AG08395 (cell line): Measurements from ENCODE around the gene NR5A2.

Source experiments
- DNase-seq: peaks from one replicate; pipeline ENCODE4 v3.0.0; 2012; ENCODE audit warnings: mixed read lengths, low spot score

The NR5A2 gene

DNA sequence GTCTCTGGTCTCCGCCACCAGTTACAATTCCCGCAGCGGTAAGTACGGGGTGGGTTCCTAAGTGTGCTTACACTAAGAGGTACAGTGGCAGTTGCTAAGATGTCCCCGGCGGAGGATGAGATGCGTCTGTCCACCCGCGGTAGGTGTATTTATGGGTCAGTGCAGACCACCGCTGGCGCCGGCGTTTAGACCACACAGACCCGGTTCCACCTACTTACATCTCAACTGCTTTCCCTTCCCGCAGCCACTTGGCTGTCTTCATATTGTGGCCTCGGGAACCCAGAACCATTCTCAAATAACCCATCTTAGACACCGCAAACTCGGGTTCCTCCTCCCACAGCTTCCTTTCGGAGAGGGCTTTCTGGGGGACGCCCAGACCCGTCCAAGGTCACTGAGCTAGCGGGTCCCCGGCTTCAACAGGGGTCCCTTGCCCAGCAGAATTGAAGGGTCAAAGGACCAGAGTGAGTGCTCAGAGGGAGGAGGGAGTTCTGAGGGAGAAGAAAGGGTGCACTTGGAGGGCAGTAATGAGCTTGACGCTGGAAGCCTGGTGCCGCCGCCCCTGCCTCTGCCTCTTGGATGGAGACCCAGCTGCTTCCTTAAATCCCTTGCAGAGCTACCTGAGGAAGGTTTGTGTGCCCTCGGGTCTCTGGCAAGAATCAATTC lies 8.6 kb downstream of the NR5A2 start:
- DNase-seq: no peak

DNA sequence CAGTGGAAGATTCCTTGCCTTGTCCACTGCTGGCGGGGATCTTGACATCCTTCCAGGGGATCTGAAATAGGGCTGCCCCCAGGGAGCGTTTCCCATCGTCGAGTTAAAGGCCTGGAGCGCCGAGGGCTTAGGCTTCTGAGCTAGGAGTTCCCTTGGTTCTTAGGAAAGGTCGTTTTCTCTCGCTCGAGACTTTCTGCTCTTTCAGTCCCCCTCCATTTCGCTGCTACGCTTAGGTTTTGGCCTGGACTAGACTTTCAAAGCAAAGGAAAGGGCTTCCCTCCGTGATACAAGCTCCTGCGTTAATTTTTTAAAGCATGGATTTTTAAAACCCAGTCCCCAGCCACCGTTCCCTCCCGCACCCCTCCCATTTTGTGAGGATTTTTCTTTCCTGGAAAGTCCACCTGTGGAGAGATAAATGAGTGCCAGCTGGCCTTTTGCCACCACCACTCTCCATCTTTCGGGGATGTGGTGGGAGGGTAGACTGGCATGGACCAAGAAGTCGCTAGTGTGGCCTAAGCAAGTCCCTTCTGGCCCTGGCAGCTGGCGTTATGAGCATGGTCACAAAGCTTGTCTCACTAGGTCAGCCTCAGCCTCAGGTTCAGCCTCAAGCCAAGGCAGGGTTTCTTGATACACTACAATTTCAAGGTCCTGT lies 9.2 kb downstream of the NR5A2 start:
- DNase-seq: no peak

DNA sequence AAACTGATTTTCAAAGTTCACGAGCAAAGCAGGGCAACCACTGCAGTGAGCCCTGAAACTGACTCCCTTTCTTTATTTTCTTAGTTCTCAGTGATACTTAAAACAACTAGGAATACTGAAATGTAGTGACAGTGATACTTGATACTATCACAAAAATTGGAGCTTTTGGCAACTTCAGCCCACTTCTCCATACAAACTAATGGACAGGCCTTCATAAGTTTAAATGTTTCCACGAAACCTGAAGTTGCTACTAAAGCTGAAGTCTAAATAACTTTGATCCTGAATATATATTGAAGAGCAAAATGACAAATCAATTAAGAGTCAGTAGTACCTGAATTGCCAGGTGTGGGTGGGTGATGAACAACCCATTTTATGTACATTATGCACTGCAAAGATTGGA lies 10.0 kb downstream of the NR5A2 start:
- no peak for DNase-seq

DNA sequence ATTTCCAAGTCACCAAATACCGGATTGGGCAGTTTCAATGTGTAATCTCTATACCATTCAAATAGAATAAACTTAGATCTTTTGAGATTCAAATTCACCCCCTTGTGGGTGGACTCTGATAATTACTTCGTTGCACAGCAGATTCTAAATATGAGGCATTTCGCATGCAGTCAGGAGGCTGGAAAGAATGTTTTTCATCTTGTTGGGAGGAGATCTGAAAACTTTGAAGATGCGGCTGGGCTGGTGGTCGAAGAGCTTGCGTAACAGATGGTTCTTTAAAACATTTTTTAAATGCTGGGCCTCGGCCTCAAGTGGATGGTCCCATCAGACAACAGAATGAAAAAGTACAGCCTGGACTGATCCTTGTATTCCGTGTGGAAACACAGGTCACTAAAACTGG lies 10.4 kb downstream of the NR5A2 start:
- no peak for DNase-seq

DNA sequence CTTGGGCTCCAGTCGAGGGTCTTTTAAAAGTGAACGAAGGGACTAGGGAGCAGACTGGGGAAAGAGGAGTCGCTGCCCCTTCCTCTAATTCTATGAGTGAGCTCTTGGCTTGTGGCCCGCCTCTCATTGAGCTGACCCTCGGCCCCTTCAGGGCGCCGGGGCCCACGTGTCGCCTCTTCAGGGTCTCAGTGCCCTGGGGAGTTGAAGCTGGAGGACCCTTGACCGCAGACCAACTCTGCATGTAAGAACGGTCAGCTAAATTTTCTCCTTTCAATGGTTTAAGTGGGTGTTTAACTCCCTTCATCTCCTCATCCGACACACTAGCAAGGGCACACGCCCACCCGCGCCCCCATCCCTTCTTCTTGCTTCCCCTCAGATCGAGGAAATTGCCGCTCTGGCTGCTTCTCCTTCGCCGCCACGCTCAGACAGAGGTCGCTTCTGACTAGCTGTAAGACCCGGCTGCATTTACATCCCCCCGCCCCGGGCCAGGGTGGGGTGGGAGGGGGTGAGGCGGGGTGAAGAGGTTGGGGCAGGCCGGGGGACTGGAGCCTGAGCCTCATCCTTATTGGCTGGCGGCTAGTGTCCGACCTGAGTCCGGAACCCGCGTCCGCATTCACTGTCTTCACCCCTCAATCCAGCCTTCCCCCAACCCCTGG lies 10.9 kb downstream of the NR5A2 start:
- DNase-seq: no peak

DNA sequence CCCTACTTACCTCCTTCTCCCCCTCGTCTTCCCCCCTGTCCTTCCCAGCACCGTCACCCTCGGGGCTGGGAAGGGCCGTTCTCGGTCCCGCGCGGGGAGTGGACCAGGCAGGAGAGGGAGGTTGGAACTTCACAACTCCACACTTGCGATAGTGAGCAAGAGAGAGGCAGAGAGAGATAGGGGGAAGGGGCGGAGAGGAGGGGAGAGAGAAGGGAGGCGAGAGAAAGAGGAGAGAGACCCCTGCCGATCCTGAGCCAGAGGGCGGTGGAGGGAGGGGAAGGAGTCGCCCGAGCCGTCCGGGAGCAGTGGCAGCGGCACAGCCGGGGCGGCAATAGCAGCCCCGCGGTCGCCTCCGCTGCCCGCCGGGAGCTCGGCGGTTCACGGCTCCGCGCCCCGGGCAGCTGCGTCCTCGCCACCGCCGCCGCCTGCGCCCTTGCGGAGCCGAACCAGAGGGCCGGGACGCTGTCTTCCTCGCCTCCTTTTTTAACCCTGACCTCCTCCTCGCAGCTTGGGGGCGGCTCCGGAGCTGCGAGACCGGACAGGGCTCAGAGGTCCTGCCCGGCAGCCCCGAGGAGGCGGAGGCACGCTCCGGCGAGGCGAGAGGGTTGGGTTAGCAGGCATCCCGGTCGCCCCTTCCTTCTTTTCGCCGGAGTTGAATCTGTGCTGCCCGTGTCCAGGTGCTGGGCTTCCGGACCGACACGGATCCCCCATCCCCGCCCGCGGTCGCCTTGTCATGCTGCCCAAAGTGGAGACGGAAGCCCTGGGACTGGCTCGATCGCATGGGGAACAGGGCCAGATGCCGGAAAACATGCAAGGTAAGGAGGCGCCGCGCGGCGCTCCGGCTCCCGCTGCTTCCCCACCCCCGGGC lies 11.7 kb downstream of the NR5A2 start:
- peak; percentile 28 for DNase-seq

DNA sequence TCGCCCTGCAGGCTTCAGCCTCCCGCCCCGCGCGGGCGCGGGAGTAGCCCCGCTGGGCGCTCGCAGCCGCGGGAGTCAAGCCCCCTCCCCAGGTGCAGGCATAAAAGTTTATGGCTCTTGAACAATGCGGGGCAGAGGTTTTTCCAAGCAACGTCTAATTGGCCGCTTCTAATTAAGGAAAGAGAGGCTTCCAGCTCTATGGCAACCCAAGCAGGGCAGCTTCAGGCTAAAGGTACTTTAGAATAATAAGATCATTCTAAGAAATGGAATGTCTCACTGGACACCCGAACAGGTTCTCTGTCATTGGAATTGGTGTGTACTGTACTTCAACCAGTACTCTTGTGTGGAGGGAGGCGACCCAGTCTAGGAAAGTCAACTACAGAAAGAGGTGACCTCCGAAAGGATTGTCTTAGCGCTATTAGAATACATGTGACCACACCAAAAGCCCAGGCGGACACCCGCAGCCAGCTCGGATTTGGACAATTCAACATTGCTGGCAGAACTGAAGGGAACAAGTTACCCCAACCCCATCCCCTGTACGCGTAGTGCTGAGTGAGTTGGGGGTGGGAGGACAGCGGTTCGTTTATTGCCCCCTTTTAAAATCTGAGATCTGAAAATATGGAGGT lies 12.5 kb downstream of the NR5A2 start:
- DNase-seq: no peak

DNA sequence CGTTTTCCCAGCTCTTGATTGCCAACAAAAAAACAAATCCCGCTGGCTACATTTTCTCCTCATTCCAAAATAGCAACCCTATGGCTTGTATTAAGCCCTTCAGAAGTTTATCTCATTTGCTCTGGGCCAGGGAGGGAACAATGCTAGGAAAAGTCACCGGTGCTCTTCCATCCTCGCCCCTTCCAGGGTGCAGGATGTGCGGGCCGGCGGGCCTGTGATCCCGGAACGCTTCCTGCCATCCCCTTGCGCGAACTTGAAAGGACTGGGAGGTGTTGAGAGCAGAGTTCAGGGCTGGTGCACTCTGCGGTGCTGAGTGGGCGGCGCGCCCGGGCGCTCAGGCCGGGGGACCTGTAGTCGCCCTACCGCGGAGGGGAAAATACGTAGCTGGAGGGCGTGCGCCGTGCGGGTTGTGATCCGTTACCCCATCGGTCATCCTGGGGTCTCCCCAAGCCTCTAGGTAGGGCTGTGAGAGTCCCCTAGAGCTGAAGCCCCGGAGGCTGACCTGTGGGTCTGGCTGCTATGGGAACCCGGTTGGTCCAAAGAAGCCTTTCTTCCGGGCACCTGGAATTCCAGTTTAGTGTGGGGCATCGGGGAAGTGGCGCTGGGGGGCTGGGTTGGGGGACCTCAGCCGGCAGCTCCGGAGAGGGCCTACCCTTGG lies 13.1 kb downstream of the NR5A2 start:
- no peak for DNase-seq

DNA sequence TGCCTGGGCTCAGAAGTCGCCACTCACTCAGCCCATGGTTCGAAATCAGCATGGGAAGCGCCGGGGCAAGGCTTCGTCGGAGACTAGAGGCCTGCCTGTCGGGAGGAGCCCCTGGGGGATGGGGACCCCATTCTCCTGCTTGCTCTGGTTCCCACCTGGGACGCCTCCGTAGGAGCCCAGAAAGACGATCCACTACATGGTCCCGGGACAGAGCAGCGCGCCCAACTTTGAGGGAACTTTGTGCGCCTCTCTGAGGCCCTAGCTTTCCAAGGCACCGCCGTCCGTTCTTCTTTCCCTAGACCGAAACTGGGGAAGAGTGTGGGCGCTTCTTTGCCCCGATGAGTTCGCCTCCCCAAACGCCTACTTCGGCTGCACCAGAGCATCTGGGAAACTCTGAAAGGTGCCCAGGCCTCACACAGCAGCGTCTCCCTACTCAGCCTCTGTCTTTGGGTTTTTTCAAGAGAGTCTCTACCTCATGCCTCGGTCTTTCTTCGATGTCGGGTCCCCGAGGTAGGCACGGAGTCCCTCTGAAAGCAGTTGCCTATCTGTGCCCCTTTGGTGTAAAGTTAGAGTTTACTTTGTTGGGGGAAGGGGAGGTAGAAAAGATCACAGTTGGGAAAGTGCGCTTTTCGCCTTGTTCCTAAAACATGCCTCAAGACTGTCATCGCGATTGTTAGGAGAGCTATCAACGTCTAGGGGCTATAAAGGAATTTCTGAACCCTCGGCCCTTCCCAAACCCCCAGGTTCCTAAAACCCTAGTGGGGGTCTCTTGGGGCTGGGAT lies 14.0 kb downstream of the NR5A2 start:
- DNase-seq: no peak

DNA sequence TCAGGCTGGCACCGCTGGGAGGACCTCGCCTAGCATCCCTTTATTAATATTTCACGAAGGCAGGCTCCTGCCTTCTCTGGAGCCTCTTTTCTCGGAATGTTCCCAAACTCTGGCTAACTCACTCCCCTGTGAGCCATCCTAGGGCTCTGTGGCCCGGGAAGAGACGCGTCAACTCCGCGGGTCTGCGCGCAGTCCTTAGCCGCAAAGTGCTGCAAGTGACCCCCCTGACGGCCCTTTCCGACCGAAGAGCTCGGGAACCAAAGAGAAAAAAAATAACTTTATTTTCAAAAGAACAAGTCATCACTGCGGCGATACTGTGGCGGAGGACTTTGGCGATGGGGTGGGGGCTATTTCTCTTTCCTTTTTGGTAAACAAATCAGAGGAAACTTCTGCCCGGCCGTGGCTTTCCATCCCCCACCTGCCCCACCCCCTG lies 14.6 kb downstream of the NR5A2 start:
- no peak for DNase-seq

DNA sequence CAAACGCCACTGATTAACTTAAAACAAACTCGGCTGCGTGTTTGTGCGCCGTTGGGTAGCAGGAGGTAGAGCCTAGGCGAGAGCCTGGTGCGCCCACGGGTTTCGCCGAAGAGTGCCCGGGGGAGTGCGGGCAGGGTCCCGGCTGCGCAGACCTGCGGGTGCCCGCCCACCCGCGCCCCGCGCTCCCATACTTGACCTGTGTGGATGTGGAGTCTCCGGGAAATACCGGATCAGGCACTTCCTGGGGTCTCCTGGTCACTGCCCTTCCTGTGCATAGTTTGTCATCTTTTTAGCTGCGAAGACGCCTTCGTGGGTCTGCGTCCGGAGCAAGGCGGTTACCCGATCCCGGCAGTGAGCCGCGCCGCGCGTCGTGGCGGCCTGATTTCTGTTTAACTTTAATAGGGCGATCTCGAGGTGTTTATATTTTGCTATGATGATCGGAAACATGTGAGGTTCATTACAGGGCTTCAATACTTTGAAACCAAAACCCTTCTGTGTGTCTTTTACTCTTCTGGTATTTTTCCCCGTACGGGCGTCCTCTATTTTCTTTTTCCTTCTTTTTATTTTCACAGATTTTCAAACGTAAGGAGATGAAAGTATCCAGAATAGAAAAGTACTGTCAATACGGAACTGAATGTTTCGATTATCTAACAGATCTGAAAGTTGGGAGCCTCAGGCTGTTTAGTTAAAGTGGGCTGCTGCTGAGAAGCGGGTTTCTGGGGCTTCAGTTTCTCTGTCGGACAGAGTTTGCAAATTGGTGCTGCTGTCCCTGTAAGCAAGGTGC lies 15.2 kb downstream of the NR5A2 start:
- no peak for DNase-seq

DNA sequence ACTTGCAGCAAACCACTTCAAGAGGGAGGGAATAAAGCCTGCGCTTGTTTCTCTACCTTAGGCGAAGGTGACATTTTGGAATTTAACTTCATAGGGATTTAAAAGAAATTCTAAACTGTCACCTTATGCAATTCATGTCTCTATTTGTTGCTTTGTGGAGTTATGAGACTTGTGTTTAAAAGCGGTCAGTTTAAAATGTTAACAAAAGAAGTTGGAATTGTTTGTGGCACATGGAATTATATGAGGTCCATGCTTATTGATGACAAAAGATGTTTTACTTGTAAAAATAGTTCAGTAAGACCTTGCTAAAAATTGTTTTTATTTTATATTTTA lies 15.8 kb downstream of the NR5A2 start:
- no peak for DNase-seq

DNA sequence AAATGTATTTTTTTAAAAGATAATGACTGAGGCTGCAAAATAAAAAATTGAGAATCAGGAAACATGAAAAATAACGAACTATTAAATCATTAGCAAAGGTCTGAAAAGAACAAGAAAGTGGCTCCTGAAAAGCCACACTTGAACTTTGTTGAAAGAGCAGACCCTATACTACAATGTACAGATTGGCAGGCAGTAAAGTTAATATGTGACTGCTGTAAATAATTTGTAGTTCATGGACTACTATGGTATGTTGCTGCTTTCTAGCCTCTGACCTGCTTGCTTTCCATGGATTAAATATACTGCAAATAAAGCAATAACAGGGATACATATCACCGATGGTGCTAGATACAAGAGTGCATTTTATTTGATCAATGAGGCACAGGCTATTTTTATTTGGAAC lies 18.6 kb downstream of the NR5A2 start:
- no peak for DNase-seq

DNA sequence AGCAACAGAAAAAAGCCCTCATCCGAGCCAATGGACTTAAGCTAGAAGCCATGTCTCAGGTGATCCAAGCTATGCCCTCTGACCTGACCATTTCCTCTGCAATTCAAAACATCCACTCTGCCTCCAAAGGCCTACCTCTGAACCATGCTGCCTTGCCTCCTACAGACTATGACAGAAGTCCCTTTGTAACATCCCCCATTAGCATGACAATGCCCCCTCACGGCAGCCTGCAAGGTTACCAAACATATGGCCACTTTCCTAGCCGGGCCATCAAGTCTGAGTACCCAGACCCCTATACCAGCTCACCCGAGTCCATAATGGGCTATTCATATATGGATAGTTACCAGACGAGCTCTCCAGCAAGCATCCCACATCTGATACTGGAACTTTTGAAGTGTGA lies 20.7 kb downstream of the NR5A2 start:
- DNase-seq: no peak

DNA sequence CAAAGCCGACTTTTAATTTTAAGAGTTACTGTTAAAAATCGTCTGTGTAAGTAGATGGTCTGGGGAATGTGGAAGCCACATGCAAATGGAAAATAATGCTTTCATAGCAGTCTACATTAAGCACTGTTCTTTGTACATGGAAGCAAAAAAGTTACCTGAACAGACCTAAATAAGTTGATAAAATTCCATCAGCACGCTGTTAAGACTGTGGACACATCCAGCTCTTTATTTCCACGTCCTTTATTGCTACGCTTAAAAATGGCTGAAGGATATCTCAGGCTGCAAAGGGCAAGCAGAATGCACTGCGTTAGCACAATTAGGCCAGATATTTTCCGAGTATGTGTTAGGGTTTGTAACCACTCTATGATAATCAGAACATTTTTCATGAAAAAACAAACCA lies 22.3 kb downstream of the NR5A2 start:
- DNase-seq: no peak

DNA sequence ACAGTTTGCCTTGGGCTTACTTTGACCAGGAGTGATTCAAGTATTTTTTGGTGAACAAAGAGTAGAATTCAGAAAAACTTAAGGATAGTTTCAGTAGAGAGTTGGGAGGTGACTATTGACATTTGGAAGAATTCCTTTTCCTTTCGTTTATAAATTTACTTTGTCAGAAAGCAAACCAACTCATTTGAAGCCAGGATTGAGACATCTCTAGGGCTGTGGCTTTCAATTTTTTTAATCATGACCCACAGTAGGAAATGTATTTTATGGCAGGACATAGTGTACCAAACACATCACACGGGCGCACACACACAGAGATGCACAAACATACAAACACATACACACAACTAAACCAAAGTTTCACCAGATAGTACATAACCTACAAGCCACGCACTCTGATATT lies 24.1 kb downstream of the NR5A2 start:
- no peak for DNase-seq

DNA sequence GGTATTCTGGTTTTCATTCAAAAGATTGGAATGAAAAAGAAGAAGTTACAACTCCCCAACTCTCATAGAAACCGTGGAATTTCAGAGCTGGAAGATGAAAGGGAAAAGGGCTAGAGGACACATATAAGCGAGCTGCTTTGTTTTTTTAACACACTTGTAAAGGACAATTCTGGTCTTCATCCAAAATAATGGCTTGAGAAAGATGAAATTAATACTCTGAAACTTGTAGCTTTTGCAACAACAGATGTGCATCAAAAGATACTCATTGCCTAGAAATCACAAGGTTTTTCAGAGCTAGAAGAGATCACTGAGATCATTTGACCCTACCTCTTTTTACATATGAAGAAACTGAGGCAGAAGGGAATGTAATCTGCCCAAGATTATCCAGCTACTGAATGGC lies 25.6 kb downstream of the NR5A2 start:
- no peak for DNase-seq

DNA sequence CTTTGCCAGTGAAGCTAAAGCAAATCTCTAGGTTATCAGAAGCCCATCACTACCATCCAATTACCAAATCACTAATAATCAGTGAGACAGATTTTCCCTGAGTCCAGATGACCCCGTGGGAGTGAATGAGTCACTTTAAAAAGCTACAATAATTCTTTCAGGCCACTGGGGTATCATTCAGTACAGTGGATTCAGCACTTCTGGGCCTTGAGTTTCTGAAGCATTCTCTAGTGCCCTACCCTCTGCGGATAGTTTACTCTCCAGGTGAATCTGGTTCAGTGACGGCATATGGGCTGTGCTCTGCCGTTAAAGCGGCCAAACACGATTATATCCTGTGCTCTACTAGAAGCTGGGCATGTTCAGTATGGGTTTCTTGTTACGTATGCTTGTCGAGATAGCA lies 26.1 kb downstream of the NR5A2 start:
- DNase-seq: no peak

DNA sequence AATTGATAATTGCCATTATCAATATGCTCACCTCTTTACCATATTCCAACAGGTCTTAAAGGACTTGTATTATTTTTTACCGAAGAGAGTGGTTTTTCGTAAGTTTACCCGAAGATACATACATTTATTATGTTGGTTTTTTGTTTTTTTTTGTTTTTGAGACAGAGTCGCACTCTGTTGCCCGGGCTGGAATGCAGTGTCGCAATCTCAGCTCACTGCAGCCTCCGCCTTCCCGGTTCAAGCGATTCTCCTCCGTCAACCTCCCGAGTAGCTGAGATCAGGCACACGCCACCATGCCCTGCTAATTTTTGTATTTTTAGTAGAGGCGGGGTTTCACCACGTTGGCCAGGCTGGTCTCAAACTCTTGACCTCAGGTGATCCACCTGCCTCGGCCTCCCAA lies 30.8 kb downstream of the NR5A2 start:
- DNase-seq: no peak

DNA sequence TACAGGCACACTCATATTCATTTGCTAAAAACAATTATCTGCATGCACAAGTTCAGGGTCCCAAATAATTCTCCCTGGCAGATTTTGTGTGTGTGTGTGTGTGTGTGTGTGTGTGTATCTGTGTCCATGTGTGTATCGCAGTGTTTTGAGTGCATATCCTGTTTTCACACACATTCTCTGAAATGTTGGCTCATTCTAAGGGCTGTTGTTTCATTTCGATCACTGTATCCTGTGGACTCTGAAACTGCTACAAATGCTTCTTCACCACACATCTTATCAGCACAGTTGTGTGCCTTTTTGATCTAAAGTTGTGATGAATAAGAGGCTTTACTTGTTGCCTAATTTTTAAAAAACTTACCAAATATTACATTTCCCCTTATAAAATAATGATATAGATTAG lies 34.6 kb downstream of the NR5A2 start:
- DNase-seq: no peak
